Stimulated activated CD4-positive, alpha-beta T cell treated with anti-CD3 and anti-CD28 coated beads, Interleukin-12 subunit alpha, Interleukin-12 subunit beta, amount 100 ng/mL, for 24 hours (primary cell): Measurements from ENCODE around the gene DENND10.
"Not testable (repeated sequence)": the region's sequence is repeated elsewhere in the genome, so short reads cannot be mapped to it uniquely, and the experiment has no call there.

ENCODE experiments used
- DNase-seq, 2 experiments: peaks; one replicate each; pipeline ENCODE4 v3.0.0-alpha.2; 2020; ENCODE audit warnings: low read depth in 2 of 2

DENND10 gene

GRCh38 chr10:119132521-119133345 lies 28.8 kb downstream of the DENND10 start:
- DNase-seq, result no peak

GRCh38 chr10:119133949-119134348 lies 30.0 kb downstream of the DENND10 start:
- DNase-seq, result peak in 1 of 2 experiments; percentile 26

- no peak for DNase-seq
Observed at GRCh38 chr10:119135513-119135881, 31.6 kb downstream of the DENND10 start.

- no peak for DNase-seq
Observed at GRCh38 chr10:119136084-119136483, 32.2 kb downstream of the DENND10 start.

GRCh38 chr10:119137878-119138277 lies 34.0 kb downstream of the DENND10 start:
- not testable (repeated sequence) for DNase-seq

- no peak for DNase-seq
Observed at GRCh38 chr10:119138346-119139306, 34.7 kb downstream of the DENND10 start.

GRCh38 chr10:119139464-119140067 lies 35.7 kb downstream of the DENND10 start:
- DNase-seq, result peak in 1 of 2 experiments; percentile 19

GRCh38 chr10:119140603-119141245 lies 36.8 kb downstream of the DENND10 start:
- no peak for DNase-seq

- DNase-seq, result no peak
Observed at GRCh38 chr10:119143657-119144056, 39.7 kb downstream of the DENND10 start.

GRCh38 chr10:119149157-119149556 lies 45.2 kb downstream of the DENND10 start:
- DNase-seq, result no peak

GRCh38 chr10:119149729-119150128 lies 45.8 kb downstream of the DENND10 start:
- no peak for DNase-seq

- not testable (repeated sequence) for DNase-seq
Observed at GRCh38 chr10:119151601-119152000, 47.7 kb downstream of the DENND10 start.

- DNase-seq, result no peak
Observed at GRCh38 chr10:119153041-119153440, 49.1 kb downstream of the DENND10 start.

- DNase-seq, result no peak
Observed at GRCh38 chr10:119153661-119154060, 49.7 kb downstream of the DENND10 start.

GRCh38 chr10:119159332-119159731 lies 55.4 kb downstream of the DENND10 start:
- no peak for DNase-seq

GRCh38 chr10:119161680-119162451 lies 58.0 kb downstream of the DENND10 start:
- DNase-seq, result no peak

- no peak for DNase-seq
Observed at GRCh38 chr10:119162452-119163092, 58.7 kb downstream of the DENND10 start.

- peak; percentile 64 to 71 for DNase-seq
Observed at GRCh38 chr10:119165171-119166117, 61.5 kb downstream of the DENND10 start, which contains the start of gene SFXN4. TSS of gene SFXN4 (minus strand) at chr10:119165714. CDS start at chr10:119165647, 67 bp downstream.

GRCh38 chr10:119166118-119166500 lies 62.2 kb downstream of the DENND10 start:
- DNase-seq, result no peak
